Right cardiac atrium (tissue), 5 donors: Measurements from ENCODE around the gene IL36RN. TPM values are rescaled to one million over a fixed set of nuclear protein-coding genes. Genes with fewer than 3 reads are reported as not detected.

Experiments
- ATAC-seq, 2 donors: fragments of 200-7000 bp; cut with Tn5 transposase; one replicate each; pipeline versions ENCODE4 v1.8.0 to v1.9.1; 2020; ENCODE audit warnings: moderate library complexity in 2 of 2, mild to moderate bottlenecking in 1 of 2
- DNase-seq, 3 donors: peaks; one replicate each; pipeline ENCODE4 v3.0.0-alpha.2; 2020
- H3K27ac ChIP-seq: one replicate; pipeline ENCODE4 v1.5.1; 2013; ENCODE audit warnings: mild to moderate bottlenecking, low read length, control low read depth, moderate library complexity
- H3K27me3 ChIP-seq: one replicate; pipeline ENCODE4 v1.6.1; 2013; ENCODE audit not compliant: control insufficient read depth, insufficient read depth
- H3K4me1 ChIP-seq: one replicate; pipeline ENCODE4 v1.6.1; 2013; ENCODE audit warnings: low read length; ENCODE audit not compliant: control insufficient read depth, insufficient read depth
- H3K4me3 ChIP-seq: one replicate; pipeline ENCODE4 v1.5.1; 2013; ENCODE audit warnings: low read length, control low read depth
- H3K9me3 ChIP-seq: one replicate; pipeline ENCODE4 v1.6.1; 2013; ENCODE audit warnings: low read length; ENCODE audit not compliant: control insufficient read depth
- WGBS: extraction: QIAGEN DNeasy Blood & Tissue Kit; methylation state at CpG from one replicate; pipeline ENCODE4 v1.1.7; 2013; 5-methylcytosine and 5-hydroxymethylcytosine counted together
- intact Hi-C, 4 donors: fragments of 100-400 bp; cut with DNase I; formaldehyde crosslinking; loops; one replicate each; pipeline versions ENCODE4 v1.11.0 to v1.14.0; 2022 to 2023
- polyA plus RNA-seq: library from polyadenylated mRNA; stranded (reverse); fragments of 200-250 nt; gene quantifications from one replicate; pipeline ENCODE4 v1.2.3, GENCODE V29; 2013
- total RNA-seq, 4 donors: library from RNA; stranded (reverse); fragmentation: NEBNext Ultra II Directional; extraction: Animal tissue kit (Norgen Biotek cat#: 25700); gene quantifications; one replicate each; pipeline ENCODE4 v1.2.1, GENCODE V29; 2021
- donor health status: healthy with polysubstance abuse.
- donor health status: DM: no; HTN: yes; CAD: no.
- donor health status: DM: no; HTN: no; CAD: no.
- donor health status: DM: no; HTN: yes; CAD: no; lungs with severe emphysema.
- donor health status: DM: yes; HTN: yes; CAD: no.

IL36RN gene
- total and polyA plus RNA-seq, 5 donors, result not detected

DNA sequence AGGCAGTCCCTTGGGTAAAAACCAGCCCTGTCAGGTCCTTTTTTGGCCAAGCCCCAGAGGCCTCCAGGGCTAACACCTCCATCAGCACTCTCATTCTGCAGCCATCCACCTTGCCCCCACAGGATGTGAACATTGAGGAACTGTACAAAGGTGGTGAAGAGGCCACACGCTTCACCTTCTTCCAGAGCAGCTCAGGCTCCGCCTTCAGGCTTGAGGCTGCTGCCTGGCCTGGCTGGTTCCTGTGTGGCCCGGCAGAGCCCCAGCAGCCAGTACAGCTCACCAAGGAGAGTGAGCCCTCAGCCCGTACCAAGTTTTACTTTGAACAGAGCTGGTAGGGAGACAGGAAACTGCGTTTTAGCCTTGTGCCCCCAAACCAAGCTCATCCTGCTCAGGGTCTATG, 16.0 kb downstream of the IL36RN start:
- Histone ChIP-seq H3K4me1 (no peaks in the 10 kb centered on the region), H3K27ac (no peak overlapping the region), H3K4me3 (no peak overlapping the region), H3K9me3 (no peaks in the 10 kb centered on the region), H3K27me3 (no peaks in the 10 kb centered on the region)
- DNase-seq, result no peak
- 76% methylated on average over 5 of the region's 5 CpGs for WGBS
- intact Hi-C loops, result no loop called here
- ATAC-seq, result no peak

DNA sequence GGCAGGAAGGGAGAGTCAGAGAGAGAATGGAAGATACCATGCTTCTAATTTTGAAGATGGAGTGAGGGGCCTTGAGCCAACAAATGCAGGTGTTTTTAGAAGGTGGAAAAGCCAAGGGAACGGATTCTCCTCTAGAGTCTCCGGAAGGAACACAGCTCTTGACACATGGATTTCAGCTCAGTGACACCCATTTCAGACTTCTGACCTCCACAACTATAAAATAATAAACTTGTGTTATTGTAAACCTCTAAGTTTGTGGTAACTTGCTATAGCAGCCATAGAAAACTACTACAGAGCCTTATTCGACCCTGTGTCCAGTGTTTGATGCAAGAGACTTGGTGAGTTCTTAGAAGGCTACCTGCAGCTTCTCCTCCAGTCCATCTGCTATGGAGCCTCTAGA, 16.6 kb downstream of the IL36RN start:
- no peaks in the 10 kb centered on the region for H3K4me1 ChIP-seq

DNA sequence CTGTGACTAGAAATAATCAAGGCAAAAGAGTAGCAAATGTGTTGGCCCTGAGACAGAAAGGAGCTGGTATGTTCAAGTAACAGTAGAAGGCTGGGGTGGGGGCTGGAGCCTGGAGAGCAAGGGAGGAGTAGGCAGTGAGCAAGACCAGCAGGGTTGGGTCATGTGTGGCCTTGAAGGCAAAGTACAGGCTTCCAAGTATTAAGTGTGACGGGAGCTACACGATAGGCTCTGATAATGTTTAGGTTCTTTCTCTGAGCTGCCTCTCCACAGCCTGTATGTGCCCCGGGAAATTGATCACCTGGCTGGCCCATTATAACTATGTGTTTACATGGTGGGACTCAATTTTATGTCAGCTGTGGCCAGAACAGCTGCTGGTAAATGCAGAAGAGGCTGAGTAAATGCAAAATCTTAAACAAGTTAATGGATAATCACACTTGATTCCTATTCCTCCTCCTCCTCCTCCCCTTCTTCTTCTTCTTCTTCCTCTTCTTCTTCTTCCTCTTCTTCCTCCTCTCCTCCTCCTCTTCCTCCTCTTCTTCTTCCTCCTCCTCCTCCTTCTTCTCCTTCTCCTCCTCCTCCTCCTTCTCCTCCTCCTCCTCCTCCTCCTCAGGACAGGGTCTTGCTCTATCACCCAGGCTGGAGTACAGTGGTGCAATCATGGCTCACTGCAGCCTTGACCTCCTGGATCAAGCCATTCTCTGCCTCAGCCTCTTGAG, 18.1 kb downstream of the IL36RN start:
- no peaks in the 10 kb centered on the region for H3K27me3 ChIP-seq
- ATAC-seq (no peak), DNase-seq (no peak)
- intact Hi-C loops, result no loop called here
- no peaks in the 10 kb centered on the region for H3K4me1 ChIP-seq
- H3K9me3 ChIP-seq, result no peaks in the 10 kb centered on the region
- WGBS, result 73% methylated on average over 3 of the region's 3 CpGs
- H3K4me3 ChIP-seq, result no peak overlapping the region
- H3K27ac ChIP-seq, result no peak overlapping the region

More for the DNA sequence above, 16.6 kb downstream of the IL36RN start:
- ATAC-seq, result no peak
- Histone ChIP-seq H3K27me3 (no peaks in the 10 kb centered on the region), H3K4me3 (no peak overlapping the region), H3K9me3 (no peaks in the 10 kb centered on the region), H3K27ac (no peak overlapping the region)
- WGBS, result 89% methylated on average over 3 of the region's 3 CpGs
- no peak for DNase-seq
- intact Hi-C loops, result no loop called here

DNA sequence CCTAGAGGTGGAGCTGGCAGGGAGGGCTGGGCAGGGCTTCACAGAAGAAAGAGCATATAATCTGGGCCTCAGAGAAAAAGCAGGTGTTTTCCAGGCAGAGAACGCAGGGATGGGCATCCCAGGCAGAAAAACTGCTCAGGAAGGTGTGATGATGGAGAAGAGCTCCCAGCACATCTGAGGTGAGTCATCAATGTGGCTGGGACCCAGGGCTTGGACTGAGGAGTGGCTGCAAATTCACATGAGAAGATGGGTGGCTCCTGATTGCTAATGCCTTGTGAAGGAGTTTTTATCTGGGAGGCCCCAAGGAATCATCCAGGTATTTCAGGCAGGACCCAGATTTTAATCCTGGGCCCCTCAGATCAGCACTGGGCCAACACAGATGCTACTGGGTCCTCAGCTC, 18.9 kb downstream of the IL36RN start:
- intact Hi-C loops, result no loop called here
- no peaks in the 10 kb centered on the region for H3K27me3 ChIP-seq
- no peaks in the 10 kb centered on the region for H3K4me1 ChIP-seq
- H3K27ac ChIP-seq, result no peak overlapping the region
- DNase-seq, result no peak
- 88% methylated on average over 1 of the region's 1 CpG for WGBS
- H3K4me3 ChIP-seq, result no peak overlapping the region
- no peak for ATAC-seq
- H3K9me3 ChIP-seq, result no peaks in the 10 kb centered on the region

DNA sequence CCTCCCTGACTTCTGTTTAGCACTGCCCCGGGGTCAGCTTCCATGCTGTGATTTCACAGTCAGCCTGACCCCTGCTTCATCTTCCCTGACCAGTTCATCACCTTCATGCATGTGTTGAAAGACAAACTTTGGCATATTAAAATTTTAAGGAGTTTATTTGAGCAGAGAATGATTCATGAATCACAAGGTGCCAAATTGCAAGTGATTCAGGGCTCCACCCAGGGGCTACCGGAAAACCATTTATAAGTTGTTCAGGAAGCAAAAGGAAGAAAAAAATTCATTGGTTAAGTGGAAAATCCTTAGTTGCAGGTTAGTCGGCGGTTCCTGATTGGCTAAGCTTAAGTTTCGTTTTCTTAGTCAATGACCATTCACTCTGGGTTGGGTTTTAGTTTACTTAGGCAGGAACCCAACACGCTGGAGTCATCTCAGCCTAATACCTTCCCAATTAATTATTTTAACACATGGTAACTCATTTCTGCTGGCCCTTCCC, 19.4 kb downstream of the IL36RN start:
- no peak for ATAC-seq
- no peak overlapping the region for H3K27ac ChIP-seq
- no peaks in the 10 kb centered on the region for H3K4me1 ChIP-seq
- no peaks in the 10 kb centered on the region for H3K27me3 ChIP-seq
- intact Hi-C loops, result no loop called here
- H3K9me3 ChIP-seq, result no peaks in the 10 kb centered on the region
- no peak overlapping the region for H3K4me3 ChIP-seq
- no peak for DNase-seq
- WGBS, result 59% methylated on average over 6 of the region's 6 CpGs

DNA sequence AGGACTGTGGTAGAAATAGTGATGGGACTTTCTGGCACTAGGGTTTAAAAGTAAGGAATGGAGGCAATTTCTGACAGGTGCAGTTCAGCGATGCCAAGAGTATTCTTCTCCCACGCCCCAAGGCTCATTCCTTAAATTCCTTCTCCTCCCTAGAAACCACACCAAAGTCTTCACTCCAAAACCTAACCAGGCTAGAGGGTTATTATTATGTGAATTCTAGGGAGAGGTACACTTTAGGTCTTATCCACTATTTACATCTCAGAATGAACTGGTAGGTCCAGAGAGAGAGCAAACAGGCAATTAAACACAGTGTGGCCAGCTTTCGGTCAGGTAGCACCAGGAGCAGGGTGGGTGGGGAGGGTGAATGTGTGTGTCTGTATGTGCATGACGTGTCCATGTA, 20.1 kb downstream of the IL36RN start:
- Histone ChIP-seq H3K27ac (no peak overlapping the region), H3K27me3 (no peaks in the 10 kb centered on the region), H3K4me1 (no peaks in the 10 kb centered on the region), H3K9me3 (no peaks in the 10 kb centered on the region), H3K4me3 (no peak overlapping the region)
- DNase-seq (no peak), ATAC-seq (no peak)
- 70% methylated on average over 4 of the region's 4 CpGs for WGBS
- intact Hi-C loops, result no loop called here

DNA sequence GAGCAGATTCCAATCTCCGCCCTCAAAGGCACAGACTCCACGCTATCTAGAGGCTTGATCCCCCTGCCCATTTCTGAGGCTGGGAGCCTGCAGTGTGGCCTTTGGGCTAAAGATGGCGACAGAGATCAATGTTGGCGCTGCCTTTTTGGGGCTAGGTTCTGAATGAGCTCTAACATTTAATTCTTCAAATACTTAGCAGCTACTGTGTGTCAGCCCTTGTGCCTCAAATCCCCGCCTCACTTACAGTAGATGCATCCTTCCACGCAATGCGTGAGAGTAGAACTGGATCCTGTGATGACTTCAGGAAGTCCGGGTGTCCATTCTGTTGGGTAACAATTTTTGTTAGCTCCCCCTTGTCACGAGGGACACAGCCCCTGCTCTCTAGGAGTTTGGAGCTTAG, 21.1 kb downstream of the IL36RN start:
- ATAC-seq (no peak), DNase-seq (peak in 1 of 3 donors; percentile 52)
- Histone ChIP-seq H3K4me1 (no peaks in the 10 kb centered on the region), H3K27me3 (no peaks in the 10 kb centered on the region), H3K9me3 (no peaks in the 10 kb centered on the region), H3K27ac (no peak overlapping the region), H3K4me3 (no peak overlapping the region)
- WGBS, result 36% methylated on average over 9 of the region's 9 CpGs
- intact Hi-C loops, result no loop called here

DNA sequence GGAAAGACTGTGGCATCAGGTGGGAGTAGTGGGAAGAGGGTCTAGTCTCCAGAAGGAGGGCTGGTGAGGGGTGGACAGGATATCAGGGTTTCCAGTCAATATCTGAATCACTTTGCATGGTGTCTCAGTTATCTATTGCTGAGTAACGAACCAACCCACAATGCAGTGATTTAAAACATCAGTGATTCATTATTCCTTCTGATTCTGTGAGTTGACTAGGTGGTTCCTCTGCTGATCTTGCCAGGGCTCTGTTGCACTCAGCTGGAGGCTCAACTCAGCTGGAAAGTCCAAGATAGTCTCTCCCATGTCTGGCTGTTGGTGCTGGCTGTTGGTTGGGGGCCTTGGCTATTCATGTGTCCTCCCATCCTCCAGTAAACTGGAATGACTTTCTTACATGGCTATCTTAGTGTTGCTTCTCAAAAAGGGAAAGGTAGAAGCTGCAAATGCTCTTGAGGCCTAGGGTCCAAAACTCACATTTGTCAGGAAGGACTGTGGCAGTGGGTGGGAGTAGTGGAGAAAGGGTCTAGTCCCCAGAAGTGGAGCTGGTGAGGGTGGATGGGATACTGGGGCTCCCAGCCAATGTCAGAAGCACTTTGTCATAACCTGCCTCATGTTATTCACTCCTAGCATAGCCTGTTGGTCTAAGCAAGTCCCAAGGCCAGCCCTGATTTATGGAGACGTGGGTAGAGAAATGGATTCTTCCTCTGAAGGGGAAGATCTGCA, 22.7 kb downstream of the IL36RN start:
- H3K27me3 ChIP-seq, result no peaks in the 10 kb centered on the region
- WGBS, result 69% methylated on average over 2 of the region's 2 CpGs
- no peaks in the 10 kb centered on the region for H3K9me3 ChIP-seq
- ATAC-seq (no peak), DNase-seq (no peak)
- H3K4me1 ChIP-seq, result no peaks in the 10 kb centered on the region
- no peak overlapping the region for H3K27ac ChIP-seq
- intact Hi-C loops, result no loop called here
- H3K4me3 ChIP-seq, result no peak overlapping the region

DNA sequence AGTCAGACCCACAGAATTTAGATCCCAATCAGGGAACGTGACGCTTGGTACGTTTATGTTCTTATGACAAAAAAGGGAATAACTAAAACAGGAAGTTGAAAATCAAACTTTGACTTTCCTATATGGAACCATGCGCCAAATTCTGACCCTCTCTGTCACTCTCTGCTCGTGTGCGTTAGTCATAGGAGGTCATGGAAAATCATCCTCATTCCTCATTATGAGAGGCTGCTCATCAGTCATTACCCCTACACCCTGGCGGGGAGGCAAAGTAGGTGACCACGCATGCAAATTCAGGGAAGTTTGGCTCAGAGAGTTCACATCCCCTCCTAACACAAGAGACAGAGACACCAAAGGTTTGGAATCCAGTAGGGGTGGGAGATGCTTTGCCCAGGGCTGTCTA, 24.3 kb downstream of the IL36RN start:
- Histone ChIP-seq H3K9me3 (no peaks in the 10 kb centered on the region), H3K27me3 (no peaks in the 10 kb centered on the region), H3K4me3 (no peak overlapping the region), H3K4me1 (no peaks in the 10 kb centered on the region), H3K27ac (no peak overlapping the region)
- DNase-seq (no peak), ATAC-seq (no peak)
- WGBS, result 70% methylated on average over 8 of the region's 8 CpGs
- intact Hi-C loops, result no loop called here

DNA sequence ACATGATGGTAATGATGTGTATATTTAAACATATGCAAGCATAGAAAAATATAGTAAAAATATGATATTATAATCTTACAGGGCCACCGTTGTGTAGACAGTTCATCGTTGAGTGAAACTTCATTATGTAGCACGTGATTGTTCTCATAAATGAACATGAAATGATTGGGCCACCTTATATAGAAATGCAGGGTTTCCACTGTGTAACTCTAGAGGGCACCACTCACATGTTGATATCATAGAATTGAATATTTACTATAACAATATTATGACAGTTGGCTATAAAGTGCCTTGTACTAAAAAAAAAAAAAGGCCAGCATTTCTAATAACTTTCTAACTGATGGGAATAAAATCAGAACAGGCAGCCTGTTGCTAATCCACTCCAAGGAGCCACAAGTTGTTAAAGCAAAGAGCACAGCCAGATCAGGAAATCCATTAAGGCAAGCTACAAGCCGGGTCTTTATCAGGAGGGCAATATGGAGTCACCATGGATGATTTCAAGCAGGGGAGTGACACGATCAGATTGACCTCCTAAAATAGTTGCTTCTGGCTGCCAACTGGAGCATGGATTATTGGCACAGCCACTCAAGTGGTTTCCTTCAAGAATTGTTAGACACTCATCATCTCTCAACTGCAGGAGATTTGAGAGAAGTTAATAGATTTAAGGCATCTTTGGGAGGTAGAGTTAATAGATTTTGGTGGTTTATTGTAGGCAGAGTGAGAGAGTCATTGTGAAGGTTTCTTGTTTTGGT, 25.4 kb downstream of the IL36RN start:
- no peak overlapping the region for H3K4me3 ChIP-seq
- no peaks in the 10 kb centered on the region for H3K4me1 ChIP-seq
- no peak overlapping the region for H3K27ac ChIP-seq
- no peaks in the 10 kb centered on the region for H3K27me3 ChIP-seq
- ATAC-seq (no peak), DNase-seq (no peak)
- 43% methylated on average over 5 of the region's 5 CpGs for WGBS
- no peaks in the 10 kb centered on the region for H3K9me3 ChIP-seq
- intact Hi-C loops, result no loop called here

DNA sequence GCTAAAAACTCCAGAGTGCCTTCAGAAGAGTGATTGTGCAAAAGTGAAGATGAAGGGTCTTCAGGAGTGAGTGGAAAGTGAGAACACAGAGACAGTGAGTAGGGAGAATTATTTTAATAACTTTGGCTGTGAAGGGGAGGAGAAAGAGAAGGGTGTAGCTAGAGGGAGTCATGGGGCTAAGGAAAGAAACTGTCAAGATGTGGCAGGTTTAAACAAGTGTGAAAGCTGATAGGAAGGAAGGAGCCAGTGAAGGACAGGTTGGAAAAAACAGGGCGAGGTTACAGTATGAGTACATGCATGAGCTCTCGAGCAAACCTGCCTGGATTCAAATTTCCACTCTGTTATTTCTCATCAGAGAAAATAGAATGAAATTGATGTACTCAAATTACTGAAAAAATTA, 26.5 kb downstream of the IL36RN start:
- Histone ChIP-seq H3K9me3 (no peaks in the 10 kb centered on the region), H3K27me3 (no peaks in the 10 kb centered on the region), H3K27ac (no peak overlapping the region), H3K4me1 (no peaks in the 10 kb centered on the region), H3K4me3 (no peak overlapping the region)
- intact Hi-C loops, result no loop called here
- DNase-seq (no peak), ATAC-seq (no peak)
- WGBS, result 75% methylated on average over 2 of the region's 2 CpGs
